ENCODE data around the gene SLC18B1.

DNA sequence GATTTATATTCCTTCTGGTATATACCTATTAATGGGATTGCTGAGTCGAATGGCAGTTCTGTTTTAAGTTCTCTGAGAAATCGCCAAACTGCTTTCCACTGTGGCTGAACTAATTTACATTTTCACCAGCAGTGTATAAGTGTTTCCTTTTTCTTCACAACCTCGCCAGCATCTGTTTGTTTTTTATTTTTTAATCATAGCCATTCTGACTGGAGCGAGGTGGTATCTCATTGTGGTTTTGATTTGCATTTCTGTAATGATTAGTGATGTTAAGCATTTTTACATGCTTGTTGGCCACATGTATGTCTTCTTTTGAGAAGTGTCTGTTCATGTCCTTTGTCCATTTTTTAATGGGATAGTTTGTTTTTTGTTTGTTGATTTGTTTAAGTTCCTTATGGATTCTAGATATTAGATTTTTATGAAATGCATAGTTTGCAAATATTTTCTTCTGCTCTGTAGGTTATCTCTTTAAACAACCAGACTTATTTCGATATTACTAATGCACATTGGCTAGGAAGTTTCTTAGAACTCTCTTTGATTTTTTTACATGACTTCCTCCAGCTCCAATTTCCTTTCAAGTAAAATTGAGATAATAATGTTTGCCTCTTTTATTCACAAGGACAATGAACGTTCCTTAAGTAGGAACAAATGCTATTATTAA is 72.4 kb downstream of the SLC18B1 start:
- TF ChIP-seq YY1 (IDR thresholded peaks at IDR 0.05; ENCODE audit: insufficient read depth, insufficient read length) (no peak), SUZ12 (IDR thresholded peaks at IDR 0.05; ENCODE audit: extremely low read depth, insufficient read depth, insufficient read length) (no peak)

Measured in NT2/D1 (cell line).